ENCODE data around the gene ASB18.

DNA sequence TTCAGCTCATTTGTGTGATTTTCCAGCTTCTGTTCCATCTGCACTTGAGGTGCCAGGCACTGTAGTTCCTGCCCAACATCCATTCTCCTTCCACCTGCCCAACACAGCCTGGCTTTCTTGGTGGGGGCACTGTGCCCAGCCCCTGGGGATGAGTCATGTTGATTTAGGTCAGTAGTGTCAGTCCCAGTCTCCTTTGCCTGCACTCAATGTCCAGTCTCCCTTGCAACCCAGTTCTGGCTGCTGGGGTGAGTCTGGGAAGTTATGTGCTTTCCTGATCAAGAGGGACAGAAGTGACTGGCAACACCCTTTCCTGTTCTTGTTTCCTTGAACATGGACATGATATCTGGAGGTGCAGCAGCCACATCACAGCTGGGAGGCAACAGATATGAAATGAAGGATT, 1.5 kb upstream of the ASB18 start:
- TF ChIP-seq EZH2phosphoT487 (IDR thresholded peaks at IDR 0.05; ENCODE audit: borderline replicate concordance): no peak
- TF ChIP-seq CEBPB (IDR thresholded peaks at IDR 0.05; ENCODE audit: low read depth): no peak
- TF ChIP-seq POLR2A (IDR thresholded peaks at IDR 0.05; ENCODE audit: borderline replicate concordance, extremely low read depth, insufficient read depth, insufficient read length): no peak
- TF ChIP-seq, protein P1, sequence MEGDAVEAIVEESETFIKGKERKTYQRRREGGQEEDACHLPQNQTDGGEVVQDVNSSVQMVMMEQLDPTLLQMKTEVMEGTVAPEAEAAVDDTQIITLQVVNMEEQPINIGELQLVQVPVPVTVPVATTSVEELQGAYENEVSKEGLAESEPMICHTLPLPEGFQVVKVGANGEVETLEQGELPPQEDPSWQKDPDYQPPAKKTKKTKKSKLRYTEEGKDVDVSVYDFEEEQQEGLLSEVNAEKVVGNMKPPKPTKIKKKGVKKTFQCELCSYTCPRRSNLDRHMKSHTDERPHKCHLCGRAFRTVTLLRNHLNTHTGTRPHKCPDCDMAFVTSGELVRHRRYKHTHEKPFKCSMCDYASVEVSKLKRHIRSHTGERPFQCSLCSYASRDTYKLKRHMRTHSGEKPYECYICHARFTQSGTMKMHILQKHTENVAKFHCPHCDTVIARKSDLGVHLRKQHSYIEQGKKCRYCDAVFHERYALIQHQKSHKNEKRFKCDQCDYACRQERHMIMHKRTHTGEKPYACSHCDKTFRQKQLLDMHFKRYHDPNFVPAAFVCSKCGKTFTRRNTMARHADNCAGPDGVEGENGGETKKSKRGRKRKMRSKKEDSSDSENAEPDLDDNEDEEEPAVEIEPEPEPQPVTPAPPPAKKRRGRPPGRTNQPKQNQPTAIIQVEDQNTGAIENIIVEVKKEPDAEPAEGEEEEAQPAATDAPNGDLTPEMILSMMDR (IDR thresholded peaks at IDR 0.05 in 2 of 3, conservative IDR thresholded peaks at IDR 0.05 in 1 of 3; ENCODE audit: borderline replicate concordance in 1 of 3, insufficient read depth in 1 of 3, low read depth in 2 of 3, low read length in 2 of 3): no peak
- TF ChIP-seq EZH2 (IDR thresholded peaks at IDR 0.05): no peak
- TF ChIP-seq, protein P2, sequence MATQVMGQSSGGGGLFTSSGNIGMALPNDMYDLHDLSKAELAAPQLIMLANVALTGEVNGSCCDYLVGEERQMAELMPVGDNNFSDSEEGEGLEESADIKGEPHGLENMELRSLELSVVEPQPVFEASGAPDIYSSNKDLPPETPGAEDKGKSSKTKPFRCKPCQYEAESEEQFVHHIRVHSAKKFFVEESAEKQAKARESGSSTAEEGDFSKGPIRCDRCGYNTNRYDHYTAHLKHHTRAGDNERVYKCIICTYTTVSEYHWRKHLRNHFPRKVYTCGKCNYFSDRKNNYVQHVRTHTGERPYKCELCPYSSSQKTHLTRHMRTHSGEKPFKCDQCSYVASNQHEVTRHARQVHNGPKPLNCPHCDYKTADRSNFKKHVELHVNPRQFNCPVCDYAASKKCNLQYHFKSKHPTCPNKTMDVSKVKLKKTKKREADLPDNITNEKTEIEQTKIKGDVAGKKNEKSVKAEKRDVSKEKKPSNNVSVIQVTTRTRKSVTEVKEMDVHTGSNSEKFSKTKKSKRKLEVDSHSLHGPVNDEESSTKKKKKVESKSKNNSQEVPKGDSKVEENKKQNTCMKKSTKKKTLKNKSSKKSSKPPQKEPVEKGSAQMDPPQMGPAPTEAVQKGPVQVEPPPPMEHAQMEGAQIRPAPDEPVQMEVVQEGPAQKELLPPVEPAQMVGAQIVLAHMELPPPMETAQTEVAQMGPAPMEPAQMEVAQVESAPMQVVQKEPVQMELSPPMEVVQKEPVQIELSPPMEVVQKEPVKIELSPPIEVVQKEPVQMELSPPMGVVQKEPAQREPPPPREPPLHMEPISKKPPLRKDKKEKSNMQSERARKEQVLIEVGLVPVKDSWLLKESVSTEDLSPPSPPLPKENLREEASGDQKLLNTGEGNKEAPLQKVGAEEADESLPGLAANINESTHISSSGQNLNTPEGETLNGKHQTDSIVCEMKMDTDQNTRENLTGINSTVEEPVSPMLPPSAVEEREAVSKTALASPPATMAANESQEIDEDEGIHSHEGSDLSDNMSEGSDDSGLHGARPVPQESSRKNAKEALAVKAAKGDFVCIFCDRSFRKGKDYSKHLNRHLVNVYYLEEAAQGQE (IDR thresholded peaks at IDR 0.05; ENCODE audit: low read depth): no peak
- TF ChIP-seq EGR1 (IDR thresholded peaks at IDR 0.05; ENCODE audit: low read depth): no peak
- TF ChIP-seq, protein P3, sequence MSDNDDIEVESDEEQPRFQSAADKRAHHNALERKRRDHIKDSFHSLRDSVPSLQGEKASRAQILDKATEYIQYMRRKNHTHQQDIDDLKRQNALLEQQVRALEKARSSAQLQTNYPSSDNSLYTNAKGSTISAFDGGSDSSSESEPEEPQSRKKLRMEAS (IDR thresholded peaks at IDR 0.05): no peak
- TF ChIP-seq ELF1 (IDR thresholded peaks at IDR 0.05; ENCODE audit: borderline replicate concordance, low read depth): no peak
- TF ChIP-seq, protein P4, sequence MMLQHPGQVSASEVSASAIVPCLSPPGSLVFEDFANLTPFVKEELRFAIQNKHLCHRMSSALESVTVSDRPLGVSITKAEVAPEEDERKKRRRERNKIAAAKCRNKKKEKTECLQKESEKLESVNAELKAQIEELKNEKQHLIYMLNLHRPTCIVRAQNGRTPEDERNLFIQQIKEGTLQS (IDR thresholded peaks at IDR 0.05): no peak
- TF ChIP-seq RAD21 (IDR thresholded peaks at IDR 0.05; ENCODE audit: low read depth): no peak
- no peak for TF ChIP-seq FOSL1 (IDR thresholded peaks at IDR 0.05; ENCODE audit: low read depth)
- TF ChIP-seq SIN3A (IDR thresholded peaks at IDR 0.05; ENCODE audit: low read depth): no peak
